Neutrophil (primary cell): Measurements from ENCODE around the gene AGAP1.

Experiments
- H3K27ac ChIP-seq: fragments of 200-600 bp; sonication (generic); 2 replicates; pipeline ENCODE4 v1.5.1; 2016; ENCODE audit warnings: mild to moderate bottlenecking, moderate library complexity
- H3K27me3 ChIP-seq: fragments of 200-600 bp; sonication (generic); 2 replicates; pipeline ENCODE4 v1.6.0; 2016; ENCODE audit warnings: mild to moderate bottlenecking
- H3K36me3 ChIP-seq: fragments of 200-600 bp; sonication (generic); 2 replicates; pipeline ENCODE4 v1.5.1; 2017
- H3K4me1 ChIP-seq, 2 experiments: fragments of 200-600 bp in 1 of 2; sonication (generic) in 1 of 2; 1 replicate in 1 of 2; 2 replicates in 1 of 2; pipeline versions ENCODE4 v1.5.1 to v1.6.1; 2013 to 2016; ENCODE audit warnings: low read depth in 1 of 2, low read length in 1 of 2, mild to moderate bottlenecking in 1 of 2, moderate library complexity in 1 of 2; ENCODE audit not compliant: control insufficient read depth in 1 of 2, insufficient read depth in 1 of 2
- H3K4me3 ChIP-seq, 2 experiments: fragments of 200-600 bp in 1 of 2; sonication (generic) in 1 of 2; 1 replicate in 1 of 2; 2 replicates in 1 of 2; pipeline ENCODE4 v1.5.1; 2013 to 2016; ENCODE audit warnings: low read depth in 1 of 2, low read length in 1 of 2, mild to moderate bottlenecking in 1 of 2, moderate library complexity in 1 of 2
- H3K9me3 ChIP-seq: fragments of 200-600 bp; sonication (generic); 2 replicates; pipeline ENCODE4 v1.5.1; 2016
- CTCF ChIP-seq: fragments of 200-600 bp; sonication (generic); IDR thresholded peaks from 2 replicates; pipeline ENCODE4 v1.5.1; 2016; ENCODE audit warnings: antibody characterized with exemption

The AGAP1 gene

DNA sequence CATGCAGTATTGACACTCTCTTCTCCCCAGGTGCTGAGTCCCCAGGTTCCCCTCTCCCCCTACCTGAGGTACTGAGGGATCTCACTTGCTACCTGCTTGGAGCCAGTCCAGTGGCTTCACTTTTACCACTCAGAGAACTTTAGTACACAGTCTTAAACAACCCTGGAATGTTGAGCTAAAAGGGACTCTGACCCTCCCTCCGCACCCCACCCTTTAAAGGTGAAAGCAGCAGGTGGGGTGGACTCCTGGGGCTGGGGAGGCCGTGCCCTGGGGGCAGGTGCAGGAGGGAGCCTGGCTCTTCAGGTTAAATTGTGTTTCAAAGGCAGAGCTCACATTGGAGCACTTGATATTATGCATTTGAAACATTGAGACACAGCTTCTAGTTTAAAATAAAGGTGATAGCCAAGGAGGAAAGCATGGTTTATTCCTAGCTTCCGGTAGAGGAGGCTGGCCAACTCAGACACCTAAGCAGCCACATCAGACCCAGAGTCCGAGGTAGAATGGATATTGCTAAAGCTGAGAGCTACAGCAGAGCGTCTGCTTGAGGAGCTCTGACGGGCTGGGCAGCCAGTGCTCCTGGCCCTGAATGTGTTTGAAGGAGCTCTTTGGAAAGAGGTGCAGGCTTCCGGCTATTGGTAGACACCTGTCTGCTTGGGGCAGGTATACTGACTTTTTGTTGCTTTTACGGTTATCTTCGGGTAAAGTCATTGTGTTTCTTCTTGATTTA lies 196.4 kb downstream of the AGAP1 start:
- Histone ChIP-seq H3K27ac (no peak overlapping the region), H3K36me3 (no peaks in the 10 kb centered on the region), H3K4me3 (no peak overlapping the region), H3K4me1 (no peaks in the 10 kb centered on the region), H3K9me3 (no peaks in the 10 kb centered on the region), H3K27me3 (peaks cover 1% of the 10 kb centered on the region)
- no peak for TF ChIP-seq CTCF

GRCh38 chr2:235690809-235691450 lies 197.1 kb downstream of the AGAP1 start:
- Histone ChIP-seq H3K36me3 (no peaks in the 10 kb centered on the region), H3K4me1 (no peaks in the 10 kb centered on the region), H3K4me3 (no peak overlapping the region), H3K27ac (no peak overlapping the region), H3K9me3 (no peaks in the 10 kb centered on the region), H3K27me3 (no peaks in the 10 kb centered on the region)
- TF ChIP-seq CTCF: no peak

DNA sequence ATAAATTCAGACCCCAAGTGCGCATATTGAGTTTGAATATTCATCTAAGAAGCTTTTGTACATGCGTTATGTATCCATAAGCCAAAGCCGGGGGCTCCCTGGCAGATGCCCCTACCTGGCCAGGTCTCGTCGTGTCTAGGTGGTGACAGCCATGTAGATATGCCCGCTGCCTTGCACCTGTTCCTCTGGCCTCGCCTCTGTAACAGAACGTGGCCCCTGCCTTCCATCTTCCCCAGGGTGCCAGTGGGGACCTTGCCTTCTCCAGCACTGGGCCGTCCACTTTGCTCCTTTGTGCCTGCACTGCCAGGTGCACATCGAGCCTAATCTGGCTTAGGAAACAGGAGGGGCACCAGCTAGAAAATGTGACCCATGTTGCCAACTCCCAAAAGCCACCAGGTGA lies 198.2 kb downstream of the AGAP1 start:
- no peak for TF ChIP-seq CTCF
- H3K36me3 ChIP-seq: no peaks in the 10 kb centered on the region
- no peaks in the 10 kb centered on the region for H3K9me3 ChIP-seq
- no peak overlapping the region for H3K4me3 ChIP-seq
- H3K4me1 ChIP-seq: no peaks in the 10 kb centered on the region
- no peak overlapping the region for H3K27ac ChIP-seq
- H3K27me3 ChIP-seq: no peaks in the 10 kb centered on the region

DNA sequence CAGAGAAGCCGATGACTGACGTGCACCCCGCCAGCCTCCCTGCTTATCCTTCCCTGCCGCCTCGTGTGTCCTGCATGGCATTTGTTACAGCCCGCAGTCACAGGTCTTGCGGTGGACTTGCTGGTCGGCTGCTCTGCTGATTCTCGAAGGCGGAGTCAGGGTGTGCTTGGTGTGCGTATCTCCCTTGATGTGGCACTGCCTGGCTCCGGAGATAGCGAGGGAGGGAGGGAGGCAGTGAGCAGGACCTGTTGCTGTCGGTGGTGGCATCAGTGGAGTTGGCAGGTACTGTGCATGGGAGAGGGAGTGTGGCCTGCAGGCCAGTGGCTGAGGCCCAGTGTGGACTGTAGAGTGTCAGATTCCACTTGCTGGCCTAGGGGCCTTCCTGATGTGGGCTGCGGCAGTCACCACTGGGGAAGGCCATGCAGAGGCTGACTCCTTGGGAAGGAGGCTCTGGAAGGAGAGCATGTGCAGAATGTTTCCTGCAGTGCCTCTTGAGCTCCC lies 198.9 kb downstream of the AGAP1 start:
- no peak overlapping the region for H3K4me3 ChIP-seq
- no peaks in the 10 kb centered on the region for H3K9me3 ChIP-seq
- H3K4me1 ChIP-seq: no peaks in the 10 kb centered on the region
- TF ChIP-seq CTCF: no peak
- H3K36me3 ChIP-seq: no peaks in the 10 kb centered on the region
- H3K27ac ChIP-seq: no peak overlapping the region
- H3K27me3 ChIP-seq: no peaks in the 10 kb centered on the region

DNA sequence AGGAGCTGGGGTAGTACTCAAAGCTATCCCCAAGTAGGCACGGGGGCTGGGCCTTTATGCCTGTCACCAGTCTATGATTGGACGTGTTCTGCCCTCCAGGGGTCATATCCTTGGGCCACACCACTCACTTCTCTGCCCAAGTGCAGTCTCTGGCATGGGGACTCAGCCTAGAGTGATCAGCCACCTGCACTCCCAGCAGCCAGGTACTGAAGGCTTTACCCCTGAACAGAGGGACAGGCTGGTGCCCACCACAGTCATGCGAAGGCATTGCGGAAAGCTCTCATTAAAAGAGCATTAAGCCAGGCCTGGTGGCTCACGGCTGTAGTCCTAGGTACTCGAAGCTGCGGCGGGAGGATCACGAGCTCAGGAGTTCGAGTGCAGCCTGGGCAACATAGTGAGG lies 199.4 kb downstream of the AGAP1 start:
- no peak overlapping the region for H3K4me3 ChIP-seq

More for the DNA sequence above, 199.4 kb downstream of the AGAP1 start:
- no peaks in the 10 kb centered on the region for H3K27me3 ChIP-seq
- H3K36me3 ChIP-seq: no peaks in the 10 kb centered on the region
- no peak overlapping the region for H3K27ac ChIP-seq
- no peaks in the 10 kb centered on the region for H3K4me1 ChIP-seq
- no peak for TF ChIP-seq CTCF
- H3K9me3 ChIP-seq: no peaks in the 10 kb centered on the region
